SH-SY5Y (cell line): ENCODE data around the gene DLGAP1.

Experiments
- GATA2 ChIP-seq: IDR thresholded peaks from 2 replicates; pipeline ENCODE4 v1.6.1; 2011; ENCODE audit warnings: mild to moderate bottlenecking, low read depth, low read length
- GATA3 ChIP-seq: IDR thresholded peaks from 2 replicates; pipeline ENCODE4 v1.6.1; 2011; ENCODE audit warnings: low read depth, mild to moderate bottlenecking, low read length, moderate library complexity

- TF ChIP-seq GATA3 = no peak
- no peak for TF ChIP-seq GATA2
Observed at GRCh38 chr18:3912705-3913104, 542.4 kb downstream of the DLGAP1 start.
